Activated naive CD4-positive, alpha-beta T cell treated with anti-CD3 and anti-CD28 coated beads for 36 hours (primary cell): ENCODE measurements around the gene HGS. TPM values are rescaled to one million over a fixed set of nuclear protein-coding genes. Genes with fewer than 3 reads are reported as not detected.
"Not testable (repeated sequence)": the region's sequence is repeated elsewhere in the genome, so short reads cannot be mapped to it uniquely, and the experiment has no call there.

ENCODE experiments used
- CTCF ChIA-PET: fragments of 350-600 bp; sonication (Branson Sonifier 250); formaldehyde crosslinking; loops from one replicate; lab custom pipeline; 2021; ENCODE audit warnings: antibody characterized with exemption; lab: Charles Lee
- DNase-seq: peaks from one replicate; pipeline ENCODE4 v3.0.0-alpha.2; 2020
- H3K27ac Mint-ChIP-seq: one replicate; pipeline ENCODE4 v1.8.0; 2021; ENCODE audit warnings: mild to moderate bottlenecking, mixed read lengths
- H3K27me3 Mint-ChIP-seq: one replicate; pipeline ENCODE4 v1.8.0; 2021; ENCODE audit warnings: low read depth, mixed read lengths
- H3K36me3 Mint-ChIP-seq: one replicate; pipeline ENCODE4 v1.8.0; 2021; ENCODE audit warnings: low read depth, mixed read lengths
- H3K4me1 Mint-ChIP-seq: one replicate; pipeline ENCODE4 v1.8.0; 2021; ENCODE audit warnings: low read depth, mixed read lengths
- H3K4me3 Mint-ChIP-seq: one replicate; pipeline ENCODE4 v1.8.0; 2021; ENCODE audit warnings: mild to moderate bottlenecking, moderate library complexity, mixed read lengths
- H3K9me3 Mint-ChIP-seq: one replicate; pipeline ENCODE4 v1.8.0; 2021; ENCODE audit warnings: mixed read lengths
- intact Hi-C: fragments of 100-400 bp; cut with micrococcal nuclease; formaldehyde crosslinking; loops from one replicate; pipeline ENCODE4 v1.15.1; 2023
- total RNA-seq, 2 experiments: library from RNA; stranded (reverse); gene quantifications; one replicate each; pipeline ENCODE4 v1.2.3, GENCODE V29; 2021

The HGS gene
- total RNA-seq, 2 experiments from 2014 or later, result 87.1 to 109 TPM

GRCh38 chr17:81660441-81660840, 23.4 kb upstream of the HGS start:
- CTCF ChIA-PET, result no interaction called here
- peaks cover 10% of the 10 kb centered on the region for H3K36me3 Mint-ChIP-seq
- no peaks in the 10 kb centered on the region for H3K9me3 Mint-ChIP-seq
- DNase-seq, result no peak
- no peak overlapping the region for H3K4me3 Mint-ChIP-seq
- intact Hi-C loops, result no loop called here
- no peak overlapping the region for H3K27ac Mint-ChIP-seq
- H3K4me1 Mint-ChIP-seq, result peaks cover 28% of the 10 kb centered on the region
- no peaks in the 10 kb centered on the region for H3K27me3 Mint-ChIP-seq

DNA sequence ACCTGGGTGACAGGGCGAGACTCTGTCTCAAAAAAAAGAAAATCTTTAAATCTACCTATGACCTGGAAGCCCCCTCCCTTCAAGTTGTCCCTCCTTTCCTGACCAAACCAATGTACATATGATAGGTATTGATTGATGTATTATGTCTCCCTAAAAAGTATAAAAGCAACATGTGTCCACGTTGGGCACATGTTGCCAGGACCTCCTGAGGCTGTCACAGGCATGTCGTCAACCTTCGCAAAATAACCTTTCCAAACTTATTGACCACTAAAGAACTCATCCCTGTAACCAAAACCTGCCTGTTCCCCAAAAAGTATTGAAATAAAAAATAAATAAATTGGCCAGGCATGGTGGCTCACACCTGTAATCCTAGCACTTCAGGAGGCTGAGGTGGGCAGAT, 21.8 kb upstream of the HGS start:
- Mint-ChIP-seq H3K4me1 (peaks cover 37% of the 10 kb centered on the region), H3K9me3 (no peaks in the 10 kb centered on the region), H3K27me3 (no peaks in the 10 kb centered on the region), H3K27ac (no peak overlapping the region), H3K4me3 (no peak overlapping the region), H3K36me3 (peaks cover 18% of the 10 kb centered on the region)
- CTCF ChIA-PET, result interaction anchor here (1.1 kb wide), 1 partner anchor 61 kb away, joined by 3 read pairs; no protein-coding TSS in a partner anchor
- intact Hi-C loops, result no loop called here
- no peak for DNase-seq

DNA sequence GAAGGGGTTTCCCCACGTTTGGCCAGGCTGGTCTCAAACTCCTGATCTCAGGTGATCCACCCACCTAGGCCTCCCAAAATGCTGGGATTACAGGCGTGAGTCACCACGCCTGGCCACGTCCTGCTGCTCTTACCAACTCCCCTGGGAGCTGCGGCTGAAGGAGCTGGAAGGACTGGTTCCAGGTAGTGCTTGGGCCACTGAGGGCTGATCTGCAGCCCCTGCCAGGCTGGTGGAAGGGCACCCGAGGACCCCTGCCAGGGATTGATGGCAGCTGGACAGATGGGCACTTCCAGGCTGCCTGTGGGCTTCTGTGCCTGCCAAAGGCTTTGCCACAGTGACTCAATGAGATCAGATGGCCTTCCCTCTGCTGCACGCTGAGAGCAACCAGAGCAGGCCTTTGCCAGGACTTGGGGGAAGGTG, 19.8 kb upstream of the HGS start:
- peak overlapping the region; percentile 21 for H3K4me3 Mint-ChIP-seq
- peaks cover 50% of the 10 kb centered on the region for H3K4me1 Mint-ChIP-seq
- peak overlapping the region; percentile 96 for H3K27ac Mint-ChIP-seq
- H3K27me3 Mint-ChIP-seq, result no peaks in the 10 kb centered on the region
- H3K9me3 Mint-ChIP-seq, result no peaks in the 10 kb centered on the region
- peaks cover 30% of the 10 kb centered on the region for H3K36me3 Mint-ChIP-seq
- CTCF ChIA-PET, result interaction anchor here (0.7 kb wide), 1 partner anchor 67 kb away, joined by 3 read pairs; no protein-coding TSS in a partner anchor
- peak; percentile 20 for DNase-seq
- intact Hi-C loops, result no loop called here

DNA sequence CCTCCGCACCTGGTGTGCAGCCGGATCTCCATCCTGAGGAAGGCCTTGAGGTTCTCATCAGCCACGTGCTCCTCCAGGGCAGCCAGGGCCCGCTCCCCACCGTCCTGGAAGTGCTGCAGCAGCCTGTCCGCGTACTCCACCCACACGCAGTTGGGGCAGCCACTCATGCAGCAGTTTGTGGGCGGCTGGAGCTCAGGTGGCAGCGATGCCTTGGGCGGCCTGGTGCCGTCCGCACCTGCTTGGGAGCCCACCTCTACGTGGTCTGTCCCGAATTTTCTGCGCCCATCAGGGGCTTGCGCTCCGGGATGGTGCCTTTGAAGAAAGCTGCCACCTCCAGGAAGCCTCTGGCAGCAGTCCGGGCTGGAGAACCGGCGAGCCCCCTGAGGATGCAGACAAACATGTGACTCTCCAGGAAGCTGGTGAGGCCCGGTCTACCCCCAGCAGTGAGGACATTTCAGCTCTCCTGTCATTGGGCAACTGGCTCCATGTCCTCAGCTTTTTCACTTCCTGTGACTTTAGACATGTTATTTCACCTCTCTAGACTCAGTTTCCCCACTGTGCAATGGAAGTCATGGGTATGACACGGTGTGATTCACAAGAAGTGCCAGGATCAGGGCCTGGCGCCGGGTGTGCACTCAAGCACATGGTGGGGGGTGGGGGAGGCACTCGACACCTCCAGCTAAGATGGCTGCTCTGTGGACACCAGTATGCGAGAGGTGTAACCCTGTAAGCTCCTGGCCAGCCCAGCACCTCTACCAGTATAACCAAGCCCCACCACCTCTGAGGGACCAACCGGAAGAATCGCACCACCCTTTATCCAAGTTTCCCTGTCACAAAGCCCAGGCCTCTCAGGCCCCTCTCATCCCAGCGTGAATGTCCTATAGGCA, 18.4 kb upstream of the HGS start:
- peaks cover 37% of the 10 kb centered on the region for H3K36me3 Mint-ChIP-seq
- H3K27me3 Mint-ChIP-seq, result no peaks in the 10 kb centered on the region
- H3K4me1 Mint-ChIP-seq, result peaks cover 52% of the 10 kb centered on the region
- no peaks in the 10 kb centered on the region for H3K9me3 Mint-ChIP-seq
- peak overlapping the region; percentile 96 for H3K27ac Mint-ChIP-seq
- CTCF ChIA-PET, result interaction anchor here (0.6 to 1.3 kb wide), 4 partner anchors 15 to 36 kb away, joined by 3 to 4 read pairs (median 3); no protein-coding TSS in a partner anchor
- intact Hi-C loops, result loop anchor here (2.0 to 5.0 kb wide), 5 partner anchors 17 to 195 kb away; partner anchors contain the start of genes ACTG1, ARL16, FAAP100 and NPLOC4
- H3K4me3 Mint-ChIP-seq, result peak overlapping the region; percentile 99
- DNase-seq, result peak; percentile 69

DNA sequence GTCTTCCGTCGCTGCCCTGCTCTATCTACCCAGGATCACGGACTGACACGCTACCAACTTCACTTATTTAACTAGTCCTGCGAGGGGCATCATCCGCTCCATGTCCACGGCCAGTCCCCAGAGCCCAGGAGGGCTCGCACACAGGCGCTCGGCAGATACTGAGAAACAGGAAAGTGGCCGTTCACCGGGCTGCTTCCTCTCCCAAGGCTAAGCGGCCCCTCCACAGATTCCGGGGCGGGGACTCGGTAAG, 17.8 kb upstream of the HGS start:
- Mint-ChIP-seq H3K4me1 (peaks cover 52% of the 10 kb centered on the region), H3K27me3 (no peaks in the 10 kb centered on the region), H3K4me3 (peak overlapping the region; percentile 99), H3K36me3 (peaks cover 37% of the 10 kb centered on the region), H3K9me3 (no peaks in the 10 kb centered on the region), H3K27ac (peak overlapping the region; percentile 96)
- intact Hi-C loops, result loop anchor here (2.0 to 5.0 kb wide), 5 partner anchors 17 to 195 kb away; partner anchors contain the start of genes ACTG1, ARL16, FAAP100 and NPLOC4
- DNase-seq, result peak; percentile 23
- CTCF ChIA-PET, result interaction anchor here (0.9 kb wide), 1 partner anchor 17 kb away, joined by 3 read pairs; no protein-coding TSS in a partner anchor

DNA sequence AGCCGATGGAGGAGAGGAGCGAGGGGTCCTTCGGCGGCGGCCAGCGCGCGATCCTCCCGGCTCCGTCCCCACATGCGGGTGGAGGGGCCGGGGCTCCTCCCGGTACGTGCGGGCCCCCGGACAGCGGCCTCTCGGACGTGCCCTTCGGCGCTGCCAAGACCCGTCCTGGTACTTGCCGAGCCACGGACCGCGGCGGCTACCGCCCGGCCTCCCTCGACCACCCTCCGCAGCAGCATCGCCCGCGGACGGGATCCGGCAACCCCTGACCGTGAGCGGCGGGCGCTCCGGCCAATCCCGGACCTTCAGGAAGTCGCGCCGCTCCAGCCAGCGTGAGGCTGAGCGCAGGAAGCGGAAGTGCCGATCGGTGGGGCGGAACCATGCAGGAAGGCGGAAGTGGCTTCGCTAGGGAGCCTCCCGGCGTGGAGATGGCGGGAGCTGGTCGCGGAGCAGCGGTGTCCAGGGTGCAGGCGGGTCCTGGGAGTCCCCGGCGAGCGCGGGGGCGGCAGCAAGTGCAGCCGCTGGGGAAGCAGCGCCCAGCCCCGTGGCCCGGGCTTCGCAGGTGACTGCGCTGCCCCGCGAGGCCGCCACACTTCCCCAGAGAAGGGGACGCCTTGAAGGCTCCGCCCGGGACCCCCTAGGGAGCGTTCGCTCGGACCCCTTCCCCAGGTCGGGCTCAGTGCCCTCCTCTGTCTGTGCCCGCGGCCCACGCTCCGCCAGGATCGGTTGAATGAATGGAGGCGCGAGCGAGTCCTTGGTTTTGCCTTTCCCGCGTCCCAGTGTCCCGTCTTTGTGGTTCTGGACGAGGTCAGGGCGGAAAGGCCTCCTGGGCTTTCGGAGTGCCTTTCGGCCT, 17.2 kb upstream of the HGS start, which contains the start of the genes CCDC137 and OXLD1:
Gene CCDC137 (plus strand): TSS at position 396 of the 850 bp plus-strand sequence. CDS start 30 bp downstream, at position 426.
Gene OXLD1 (minus strand): TSS at position 264 of the 850 bp plus-strand sequence. CDS start 28 bp downstream, at position 236.
- Mint-ChIP-seq H3K36me3 (peaks cover 42% of the 10 kb centered on the region), H3K4me1 (peaks cover 52% of the 10 kb centered on the region)

DNA sequence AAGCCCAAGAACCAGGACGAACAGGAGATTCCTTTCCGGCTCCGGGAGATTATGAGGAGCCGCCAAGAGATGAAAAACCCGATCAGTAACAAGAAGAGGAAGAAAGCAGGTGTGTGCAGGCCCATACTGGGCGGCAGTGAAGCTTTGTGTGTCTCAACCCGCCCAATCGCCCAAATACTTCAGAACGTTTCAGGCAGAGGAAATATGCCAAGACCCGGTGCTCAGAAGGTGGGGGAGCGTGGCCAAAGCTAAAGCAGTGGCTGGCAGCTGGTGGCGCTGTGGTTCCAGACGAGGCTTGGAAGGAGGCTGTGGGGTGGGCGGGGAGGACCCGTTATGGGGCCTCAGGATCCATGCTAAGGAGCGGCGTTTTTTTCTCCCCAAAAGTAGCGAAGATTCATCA, 16.1 kb upstream of the HGS start:
- Mint-ChIP-seq H3K27me3 (no peaks in the 10 kb centered on the region), H3K4me1 (peaks cover 48% of the 10 kb centered on the region), H3K9me3 (no peaks in the 10 kb centered on the region), H3K4me3 (peak overlapping the region; percentile 99), H3K27ac (peak overlapping the region; percentile 41), H3K36me3 (peaks cover 42% of the 10 kb centered on the region)
- CTCF ChIA-PET, result interaction anchor here (0.5 to 1.6 kb wide), 4 partner anchors 11 to 104 kb away, joined by 3 to 4 read pairs (median 3); no protein-coding TSS in a partner anchor
- DNase-seq, result no peak
- intact Hi-C loops, result loop anchor here (2.0 to 5.0 kb wide), 5 partner anchors 15 to 193 kb away; partner anchors contain the start of genes ACTG1, ARL16, FAAP100 and NPLOC4

More for the DNA sequence above, 17.2 kb upstream of the HGS start, which contains the start of the genes CCDC137 and OXLD1:
- Mint-ChIP-seq H3K27ac (peak within 1 kb of the TSS; percentile 96), H3K4me3 (peak within 1 kb of the TSS; percentile 99), H3K27me3 (no peaks in the 10 kb centered on the region), H3K9me3 (no peaks in the 10 kb centered on the region)
- CTCF ChIA-PET, result interaction anchor here (0.9 kb wide), 1 partner anchor 16 kb away, joined by 3 read pairs; no protein-coding TSS in a partner anchor
- intact Hi-C loops, result loop anchor here (2.0 to 5.0 kb wide), 5 partner anchors 16 to 194 kb away; partner anchors contain the start of genes ACTG1, ARL16, FAAP100 and NPLOC4
- peak; percentile 97 for DNase-seq

- CTCF ChIA-PET, result no interaction called here
- Mint-ChIP-seq H3K27ac (no peak overlapping the region), H3K4me3 (no peak overlapping the region), H3K9me3 (no peaks in the 10 kb centered on the region), H3K27me3 (no peaks in the 10 kb centered on the region), H3K4me1 (peaks cover 16% of the 10 kb centered on the region), H3K36me3 (peaks cover 26% of the 10 kb centered on the region)
- DNase-seq, result no peak
- intact Hi-C loops, result no loop called here
These were observed 11.3 kb upstream of the HGS start for GRCh38 chr17:81672504-81672903.

DNA sequence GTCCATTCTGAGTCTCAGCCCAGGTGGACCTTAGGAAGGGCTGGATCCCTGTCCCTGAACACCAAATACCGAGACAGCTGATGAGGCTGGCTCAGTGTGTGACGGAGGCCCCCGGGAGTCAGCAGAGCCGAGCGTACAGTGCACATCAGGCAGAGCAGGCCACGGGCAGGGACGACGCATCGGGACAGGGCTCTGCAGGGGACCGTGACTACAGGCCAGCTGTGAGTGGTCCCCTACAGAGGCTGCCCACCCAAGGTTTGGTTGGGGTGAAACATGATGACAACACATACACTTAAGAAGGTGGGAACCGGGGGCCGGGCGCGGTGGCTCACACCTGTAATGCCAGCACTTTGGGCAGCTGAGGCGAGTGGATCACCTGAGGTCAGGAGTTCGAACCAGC, 10.9 kb upstream of the HGS start:
- CTCF ChIA-PET, result no interaction called here
- H3K4me3 Mint-ChIP-seq, result no peak overlapping the region
- H3K27me3 Mint-ChIP-seq, result no peaks in the 10 kb centered on the region
- intact Hi-C loops, result no loop called here
- H3K4me1 Mint-ChIP-seq, result peaks cover 11% of the 10 kb centered on the region
- H3K36me3 Mint-ChIP-seq, result peaks cover 22% of the 10 kb centered on the region
- H3K9me3 Mint-ChIP-seq, result no peaks in the 10 kb centered on the region
- H3K27ac Mint-ChIP-seq, result no peak overlapping the region
- DNase-seq, result no peak

GRCh38 chr17:81673561-81674258, 10.1 kb upstream of the HGS start:
- no peak overlapping the region for H3K4me3 Mint-ChIP-seq
- H3K4me1 Mint-ChIP-seq, result peaks cover 6% of the 10 kb centered on the region
- CTCF ChIA-PET, result no interaction called here
- peaks cover 16% of the 10 kb centered on the region for H3K36me3 Mint-ChIP-seq
- H3K27ac Mint-ChIP-seq, result no peak overlapping the region
- no peaks in the 10 kb centered on the region for H3K27me3 Mint-ChIP-seq
- no peak for DNase-seq
- intact Hi-C loops, result no loop called here
- no peaks in the 10 kb centered on the region for H3K9me3 Mint-ChIP-seq

GRCh38 chr17:81675515-81676221, 8.1 kb upstream of the HGS start:
- H3K36me3 Mint-ChIP-seq, H3K4me1 Mint-ChIP-seq, H3K27ac Mint-ChIP-seq, intact Hi-C loops, H3K9me3 Mint-ChIP-seq, H3K27me3 Mint-ChIP-seq, H3K4me3 Mint-ChIP-seq: not testable (repeated sequence)
- CTCF ChIA-PET, result interaction anchor here (0.6 to 1.3 kb wide), 7 partner anchors 17 to 607 kb away, joined by 3 to 7 read pairs (median 3); partner anchors contain the start of gene PCYT2
- DNase-seq, result peak; percentile 47
